Superior temporal gyrus (tissue), 1 donor: ENCODE measurements around the gene SAV1.
A peak's percentile ranks its signal among the peaks of the same experiment; 100 is the strongest.

ENCODE experiments used
- DNase-seq: peaks from one replicate; pipeline ENCODE4 v3.0.0-alpha.2; 2016; ENCODE audit errors: extremely low spot score

SAV1 gene

DNA sequence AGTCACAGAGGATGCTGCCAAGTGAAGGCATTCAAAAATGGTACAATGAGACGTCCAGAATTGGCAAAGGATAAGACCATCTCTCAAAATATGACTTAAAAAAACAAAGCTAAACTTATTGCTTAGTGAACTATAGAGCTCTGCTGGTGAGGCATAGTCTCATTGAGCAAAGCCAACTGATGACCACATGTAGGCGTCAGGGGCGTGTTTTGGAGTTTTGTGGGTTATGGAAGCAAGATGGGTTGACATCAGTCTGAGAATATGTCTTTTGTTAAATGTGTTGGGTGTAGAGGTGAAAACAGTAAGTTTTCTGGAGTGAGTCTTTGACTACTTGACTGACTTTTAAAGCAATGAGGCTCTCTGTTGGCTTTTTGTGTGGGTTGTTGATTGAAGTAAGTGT is 60.9 kb downstream of the SAV1 start:
- no peak for DNase-seq

DNA sequence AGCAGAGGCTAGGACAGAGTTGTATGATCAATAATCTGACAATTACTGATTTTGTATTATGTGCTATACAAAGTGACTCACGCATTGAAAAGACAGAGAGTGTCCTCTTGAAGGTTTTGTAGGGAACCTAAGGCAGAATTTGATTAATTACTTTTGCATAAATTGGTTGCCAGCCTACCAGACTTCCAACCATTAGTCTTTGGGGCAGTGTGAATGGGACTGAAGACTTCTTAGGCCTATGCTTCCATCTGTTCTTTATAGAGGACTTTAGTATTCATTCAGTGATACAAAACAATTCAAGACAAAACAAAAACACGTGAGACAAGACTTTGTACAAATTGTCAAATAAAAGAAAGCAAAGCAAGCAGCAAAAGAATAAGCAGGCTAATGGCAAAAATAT is 61.6 kb downstream of the SAV1 start:
- no peak for DNase-seq

DNA sequence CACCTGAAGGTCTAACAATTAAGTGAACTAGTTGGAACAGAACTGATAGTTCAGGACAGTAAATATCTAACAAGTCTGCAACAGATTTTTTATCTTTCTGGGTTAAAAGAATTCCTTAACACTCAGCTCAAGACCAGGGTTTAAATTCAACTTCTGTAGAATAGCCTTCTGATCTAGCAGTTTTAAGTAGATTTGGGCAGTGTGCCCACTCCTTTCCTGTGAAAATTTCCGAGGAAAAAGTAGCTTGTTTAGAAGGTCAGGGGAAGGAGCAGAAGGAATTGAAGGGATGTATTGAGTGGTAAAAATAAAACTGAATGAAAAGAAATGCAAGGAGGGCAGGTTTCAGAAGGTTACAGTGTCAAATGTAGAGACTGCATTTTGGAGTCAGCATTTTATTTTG is 62.3 kb downstream of the SAV1 start:
- no peak for DNase-seq

DNA sequence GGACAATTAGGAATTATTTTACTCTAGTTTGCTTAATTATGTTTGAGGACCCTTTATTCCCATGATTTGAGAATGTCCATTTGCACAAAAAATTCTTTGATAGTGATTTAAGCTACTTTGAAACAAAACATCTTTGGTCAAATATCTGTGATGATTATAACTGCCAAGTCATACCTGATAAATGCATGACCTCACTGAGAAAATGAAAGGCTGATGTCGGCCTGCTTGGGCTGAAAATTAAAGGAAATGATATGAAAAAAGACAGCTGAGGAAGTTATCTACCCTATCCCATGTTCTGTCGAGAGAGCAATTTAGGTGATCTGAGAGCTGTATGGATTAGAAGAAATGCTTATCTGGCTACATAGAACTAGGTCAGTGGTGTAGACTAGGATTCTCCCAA is 64.5 kb downstream of the SAV1 start:
- DNase-seq = no peak

DNA sequence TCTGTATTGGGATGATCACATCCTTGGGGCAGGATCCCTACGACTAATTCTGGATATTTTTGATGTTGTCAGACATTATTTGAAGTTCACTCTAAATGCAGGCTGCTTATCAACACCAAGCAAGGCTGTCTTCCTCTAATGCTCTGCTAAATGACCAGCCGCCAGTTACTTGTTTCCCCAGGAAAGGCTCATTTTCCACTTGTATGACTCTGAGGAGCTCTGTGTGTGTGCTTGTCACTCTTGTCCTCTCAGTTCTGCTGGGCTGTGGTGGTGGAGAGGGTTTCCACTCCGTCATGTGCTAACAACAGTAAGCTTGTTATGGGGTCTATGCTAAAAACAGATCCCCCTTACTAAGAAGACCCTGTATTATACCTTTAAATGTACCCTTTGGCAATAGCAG is 66.1 kb downstream of the SAV1 start:
- DNase-seq = no peak

DNA sequence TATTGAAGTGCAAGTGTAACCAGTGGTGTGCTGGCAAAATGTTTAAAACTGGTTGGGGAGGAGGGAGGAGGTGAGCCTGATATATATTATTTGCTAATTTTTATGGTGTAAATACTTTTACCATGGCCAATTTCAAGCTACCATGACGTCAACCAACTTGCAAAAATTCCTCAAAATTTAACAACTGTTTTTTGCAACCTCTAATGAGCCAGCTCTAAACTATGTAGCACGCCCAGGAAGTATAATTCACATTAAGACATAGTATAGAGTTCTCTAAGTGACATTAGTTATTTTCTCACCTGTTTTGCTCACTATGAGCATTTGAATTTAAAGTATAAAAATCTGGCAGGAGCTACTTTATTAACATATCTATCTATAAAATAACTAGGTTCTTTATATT is 66.7 kb downstream of the SAV1 start:
- no peak for DNase-seq

DNA sequence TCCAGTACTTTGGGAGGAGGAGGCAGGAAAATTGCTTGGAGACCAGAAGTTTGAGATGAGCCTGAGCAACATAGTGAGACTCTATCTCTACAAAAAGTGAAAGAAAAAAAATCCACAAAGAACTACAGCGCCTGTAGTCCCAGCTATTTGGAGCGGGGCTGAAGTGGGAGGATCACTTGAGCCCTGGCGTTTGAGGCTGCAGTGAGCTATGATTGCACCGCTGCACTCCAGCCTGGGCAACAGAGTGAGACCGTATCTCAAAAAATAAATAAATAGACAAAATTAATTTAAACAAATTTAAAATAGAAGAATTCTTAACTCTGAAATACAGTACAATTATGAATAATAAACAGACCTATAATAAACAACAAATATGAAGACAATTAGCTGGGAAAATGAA is 67.3 kb downstream of the SAV1 start:
- DNase-seq = no peak

DNA sequence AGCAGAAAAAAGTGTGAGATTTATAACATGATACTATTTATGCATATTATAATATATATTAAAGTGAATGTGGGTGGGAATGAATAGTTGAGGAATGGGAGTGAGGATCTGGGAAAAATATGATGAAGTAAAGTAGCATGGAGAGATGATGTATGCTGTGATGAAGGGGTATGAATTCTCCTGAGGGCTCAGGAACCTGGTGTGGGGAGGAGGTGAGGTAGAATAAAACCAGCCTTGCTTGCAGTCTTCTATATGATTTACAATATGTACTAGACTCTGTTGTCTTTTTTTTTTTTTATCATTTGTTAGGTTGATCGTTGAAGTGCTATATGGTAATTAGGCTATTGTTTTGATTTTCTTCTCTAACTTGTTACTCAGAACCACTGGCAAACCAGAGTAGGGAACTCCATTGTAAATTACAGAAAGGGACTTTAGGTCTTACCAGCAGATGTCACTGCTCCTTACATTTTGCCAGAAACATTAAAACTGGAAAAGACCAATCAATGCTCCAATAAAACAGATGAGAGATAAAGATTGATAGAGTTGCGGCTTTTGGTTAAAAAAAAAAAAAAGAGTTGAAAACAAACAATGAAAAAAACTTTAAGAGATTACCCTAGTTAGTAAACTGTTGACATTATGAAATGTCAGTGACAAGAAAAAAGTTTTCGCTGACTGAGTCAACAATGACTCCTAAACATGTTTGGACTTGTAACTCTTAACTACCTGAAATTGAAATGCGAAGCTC is 68.2 kb downstream of the SAV1 start:
- DNase-seq = peak; percentile 90

DNA sequence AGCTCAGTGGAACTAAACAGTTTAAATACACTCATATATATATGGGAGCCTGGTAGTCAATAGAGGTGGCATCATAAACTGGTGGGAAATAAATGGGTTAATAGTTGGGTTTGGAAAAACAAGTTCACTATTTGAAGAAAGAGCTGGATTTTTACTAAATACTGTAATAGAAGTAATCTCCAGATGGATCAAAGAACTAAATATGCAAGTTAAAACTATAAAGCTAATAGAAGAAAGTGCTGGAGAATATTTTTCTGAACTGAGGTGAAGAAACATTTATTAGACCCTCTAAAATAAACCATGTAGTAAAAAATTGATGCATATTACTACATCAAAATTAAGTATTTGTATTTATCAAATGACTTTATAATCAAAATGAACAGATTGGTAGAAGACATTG is 69.3 kb downstream of the SAV1 start:
- DNase-seq = no peak

DNA sequence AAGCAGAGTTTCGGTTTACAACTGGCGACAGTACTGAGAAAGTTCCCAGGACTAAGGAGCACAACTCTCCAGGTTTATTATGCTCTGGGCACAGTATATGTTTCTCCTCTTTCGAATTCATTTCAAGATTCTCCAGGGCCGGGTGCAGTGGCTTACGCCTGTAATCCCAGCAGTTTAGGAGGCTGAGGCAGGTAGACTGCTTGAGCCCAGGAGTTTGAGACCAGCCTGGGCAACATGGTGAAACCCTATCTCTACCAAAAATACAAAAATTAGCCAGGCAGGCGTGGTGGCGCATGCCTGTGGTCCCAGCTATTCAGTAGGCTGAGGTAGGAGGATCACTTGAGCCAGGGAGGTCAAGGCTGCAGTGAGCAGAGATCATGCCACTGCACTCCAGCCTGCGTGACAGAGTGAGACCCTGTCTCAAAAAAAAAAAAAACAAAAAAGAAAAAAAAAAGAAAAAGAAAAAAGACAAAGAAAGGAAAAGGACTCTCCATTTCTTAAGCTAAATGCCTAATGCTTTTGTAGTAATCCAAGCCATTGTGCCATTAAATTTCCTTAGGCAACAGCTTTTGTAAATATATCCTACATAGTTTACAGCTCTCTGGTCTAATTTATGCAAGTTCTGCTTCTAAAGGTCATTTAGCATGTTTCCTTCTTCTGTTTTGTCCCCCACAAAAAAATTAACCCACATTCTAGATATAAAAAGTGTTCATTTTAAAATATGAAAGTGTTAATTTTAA is 73.4 kb downstream of the SAV1 start:
- DNase-seq = no peak

DNA sequence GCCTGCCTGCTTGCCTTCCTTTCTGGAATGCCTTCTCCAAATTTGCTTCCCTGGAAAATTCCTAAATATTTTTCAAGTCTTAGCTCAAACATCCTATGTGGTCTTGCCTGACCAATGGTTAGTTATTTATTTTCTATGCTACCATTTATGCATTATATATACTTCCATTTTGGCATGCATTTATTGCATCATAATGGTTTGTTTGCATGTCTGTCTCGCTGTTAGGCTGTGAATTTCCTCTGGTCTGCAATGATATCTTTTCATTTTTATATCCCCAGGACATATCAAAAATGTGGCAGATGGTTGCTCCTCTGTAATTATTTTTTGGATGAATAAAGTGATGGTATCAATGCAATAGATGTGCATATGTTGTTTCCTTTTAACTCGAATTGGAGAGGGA is 77.6 kb downstream of the SAV1 start:
- no peak for DNase-seq
